OCI-LY7 (cell line): ENCODE data around the gene DDX10. TPM values are rescaled to one million over a fixed set of nuclear protein-coding genes. Genes with fewer than 3 reads are reported as not detected.

Experiments
- BruUV-seq: library from RNA; stranded (reverse); fragments of 400-500 nt; replicated peaks from 2 replicates; lab custom pipeline; 2021; lab: Mats Ljungman, UMichigan
- CTCF ChIA-PET: fragments of 300-600 bp; sonication (Branson Sonifier 250); formaldehyde crosslinking; loops from one replicate; lab custom pipeline; 2022; ENCODE audit warnings: antibody characterized with exemption; ENCODE audit not compliant: unreplicated experiment; lab: Charles Lee
- POLR2A ChIA-PET: fragments of 300-600 bp; sonication (Branson Sonifier 250); formaldehyde crosslinking; loops from one replicate; lab custom pipeline; 2022; ENCODE audit warnings: antibody characterized with exemption; lab: Charles Lee
- DNase-seq: peaks from one replicate; pipeline ENCODE4 v3.0.0-alpha.2; 2015; ENCODE audit warnings: low spot score
- H2AFZ ChIP-seq: fragments of 200-600 bp; sonication (generic), shearing (Covaris generic); 2 replicates; pipeline ENCODE4 v1.6.1; 2014; ENCODE audit warnings: mild to moderate bottlenecking, antibody characterized with exemption, low read length, moderate library complexity
- H3K27ac ChIP-seq: fragments of 200-600 bp; sonication (generic); 2 replicates; pipeline ENCODE4 v1.5.1; 2014; ENCODE audit warnings: mixed run types, low read depth, mild to moderate bottlenecking, moderate library complexity, low read length, inconsistent platforms; ENCODE audit not compliant: poor library complexity, severe bottlenecking
- H3K36me3 ChIP-seq: fragments of 200-600 bp; sonication (generic); 2 replicates; pipeline ENCODE4 v1.6.1; 2014; ENCODE audit warnings: mild to moderate bottlenecking, antibody characterized with exemption, low read length, moderate library complexity, mixed read lengths; ENCODE audit not compliant: insufficient read depth
- H3K4me1 ChIP-seq: fragments of 200-600 bp; sonication (generic); 2 replicates; pipeline ENCODE4 v1.5.1; 2014; ENCODE audit warnings: mild to moderate bottlenecking, low read length; ENCODE audit not compliant: insufficient read depth, poor library complexity, severe bottlenecking
- H3K4me2 ChIP-seq: fragments of 200-600 bp; sonication (generic); 2 replicates; pipeline ENCODE4 v1.6.1; 2014; ENCODE audit warnings: mild to moderate bottlenecking, low read length
- H3K4me3 ChIP-seq: fragments of 200-600 bp; sonication (generic); 2 replicates; pipeline ENCODE4 v1.5.1; 2014; ENCODE audit warnings: mild to moderate bottlenecking, low read depth, low read length; ENCODE audit not compliant: poor library complexity, severe bottlenecking
- H3K79me2 ChIP-seq: fragments of 200-600 bp; sonication (generic); 2 replicates; pipeline ENCODE4 v1.6.1; 2016; ENCODE audit warnings: low read depth, mild to moderate bottlenecking, low read length, moderate library complexity, mixed read lengths; ENCODE audit not compliant: insufficient read depth
- H3K9me2 ChIP-seq: fragments of 200-600 bp; sonication (generic); 2 replicates; pipeline ENCODE4 v1.6.1; 2016; ENCODE audit warnings: mild to moderate bottlenecking, low read length, mixed read lengths; ENCODE audit not compliant: insufficient read depth
- H3K9me3 ChIP-seq: fragments of 200-600 bp; sonication (generic); 2 replicates; pipeline ENCODE4 v1.6.1; 2014; ENCODE audit warnings: mild to moderate bottlenecking, mixed run types, low read length, mixed read lengths
- H4K20me1 ChIP-seq: fragments of 200-600 bp; sonication (generic); 2 replicates; pipeline ENCODE4 v1.6.1; 2014; ENCODE audit warnings: mild to moderate bottlenecking, antibody characterized with exemption, low read length, moderate library complexity, mixed read lengths; ENCODE audit not compliant: insufficient read depth
- EZH2phosphoT487 ChIP-seq: fragments of 200-600 bp; sonication (generic); IDR thresholded peaks from 2 replicates; pipeline ENCODE4 v1.6.1; 2018; ENCODE audit warnings: low read depth, borderline replicate concordance, mild to moderate bottlenecking, mixed run types, antibody characterized with exemption, low read length, moderate library complexity, mixed read lengths
- intact Hi-C: fragments of 100-400 bp; cut with micrococcal nuclease; formaldehyde crosslinking; loops from one replicate; pipeline ENCODE4 v1.10.0; 2022; ENCODE audit not compliant: unreplicated experiment
- total RNA-seq, 2 experiments: library from RNA; depleted of rRNA in 1 of 2; stranded (reverse); fragments of >200 nt in 1 of 2; shearing (Covaris generic) in 1 of 2; gene quantifications; 2 replicates each; pipeline ENCODE4 v1.2.3, GENCODE V29; 2014 to 2022
- TF ChIP-seq, protein P1 (sequence below): fragments of 200-600 bp; sonication (generic); conservative IDR thresholded peaks from 2 replicates; pipeline ENCODE4 v1.5.1; 2014; ENCODE audit warnings: mild to moderate bottlenecking, antibody characterized with exemption, low read length, moderate library complexity, mixed read lengths

The DDX10 gene
- total RNA-seq, 2 experiments from 2014 or later, result 46.5 to 48.7 TPM

GRCh38 chr11:108852701-108853100 is 187.8 kb downstream of the DDX10 start:
- Histone ChIP-seq H2AFZ (no peak overlapping the region), H3K9me3 (no peaks in the 10 kb centered on the region), H3K79me2 (peaks cover 7% of the 10 kb centered on the region; the same call in 1 of the 2 replicates), H3K4me3 (no peak overlapping the region), H4K20me1 (no peaks in the 10 kb centered on the region), H3K9me2 (no peaks in the 10 kb centered on the region), H3K27ac (no peak overlapping the region), H3K4me1 (peaks cover 16% of the 10 kb centered on the region), H3K4me2 (no peak overlapping the region), H3K36me3 (peaks cover 11% of the 10 kb centered on the region; the same call in 1 of the 2 replicates)
- TF ChIP-seq EZH2phosphoT487, result no peak
- TF ChIP-seq, protein P1, sequence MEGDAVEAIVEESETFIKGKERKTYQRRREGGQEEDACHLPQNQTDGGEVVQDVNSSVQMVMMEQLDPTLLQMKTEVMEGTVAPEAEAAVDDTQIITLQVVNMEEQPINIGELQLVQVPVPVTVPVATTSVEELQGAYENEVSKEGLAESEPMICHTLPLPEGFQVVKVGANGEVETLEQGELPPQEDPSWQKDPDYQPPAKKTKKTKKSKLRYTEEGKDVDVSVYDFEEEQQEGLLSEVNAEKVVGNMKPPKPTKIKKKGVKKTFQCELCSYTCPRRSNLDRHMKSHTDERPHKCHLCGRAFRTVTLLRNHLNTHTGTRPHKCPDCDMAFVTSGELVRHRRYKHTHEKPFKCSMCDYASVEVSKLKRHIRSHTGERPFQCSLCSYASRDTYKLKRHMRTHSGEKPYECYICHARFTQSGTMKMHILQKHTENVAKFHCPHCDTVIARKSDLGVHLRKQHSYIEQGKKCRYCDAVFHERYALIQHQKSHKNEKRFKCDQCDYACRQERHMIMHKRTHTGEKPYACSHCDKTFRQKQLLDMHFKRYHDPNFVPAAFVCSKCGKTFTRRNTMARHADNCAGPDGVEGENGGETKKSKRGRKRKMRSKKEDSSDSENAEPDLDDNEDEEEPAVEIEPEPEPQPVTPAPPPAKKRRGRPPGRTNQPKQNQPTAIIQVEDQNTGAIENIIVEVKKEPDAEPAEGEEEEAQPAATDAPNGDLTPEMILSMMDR, result no peak
- POLR2A ChIA-PET, result interaction anchor here (1.2 to 2.3 kb wide), 4 partner anchors 9 to 14 kb away, joined by 5 to 7 read pairs (median 6); no protein-coding TSS in a partner anchor
- intact Hi-C loops, result no loop called here
- no peak for DNase-seq
- CTCF ChIA-PET, result no interaction called here
- BruUV-seq, result no TSS peak

- intact Hi-C loops, result no loop called here
- no peaks in the 10 kb centered on the region for H3K9me2 ChIP-seq
- H3K9me3 ChIP-seq, result no peaks in the 10 kb centered on the region
- no TSS peak for BruUV-seq
- H3K36me3 ChIP-seq, result peaks cover 7% of the 10 kb centered on the region; the same call in 1 of the 2 replicates
- peaks cover 7% of the 10 kb centered on the region; the same call in 1 of the 2 replicates for H3K79me2 ChIP-seq
- H4K20me1 ChIP-seq, result no peaks in the 10 kb centered on the region
- no peak overlapping the region for H3K4me2 ChIP-seq
- no peak overlapping the region for H3K27ac ChIP-seq
- TF ChIP-seq, protein P1, result no peak
- no peak for TF ChIP-seq EZH2phosphoT487
- no peak overlapping the region for H3K4me3 ChIP-seq
- ChIA-PET CTCF (no interaction called here), POLR2A (interaction anchor here (1.2 to 2.3 kb wide), 4 partner anchors 9 to 15 kb away, joined by 5 to 7 read pairs (median 6); no protein-coding TSS in a partner anchor)
- H2AFZ ChIP-seq, result no peak overlapping the region
- DNase-seq, result no peak
- H3K4me1 ChIP-seq, result peaks cover 16% of the 10 kb centered on the region
These were observed 188.3 kb downstream of the DDX10 start for GRCh38 chr11:108853151-108853550.

DNA sequence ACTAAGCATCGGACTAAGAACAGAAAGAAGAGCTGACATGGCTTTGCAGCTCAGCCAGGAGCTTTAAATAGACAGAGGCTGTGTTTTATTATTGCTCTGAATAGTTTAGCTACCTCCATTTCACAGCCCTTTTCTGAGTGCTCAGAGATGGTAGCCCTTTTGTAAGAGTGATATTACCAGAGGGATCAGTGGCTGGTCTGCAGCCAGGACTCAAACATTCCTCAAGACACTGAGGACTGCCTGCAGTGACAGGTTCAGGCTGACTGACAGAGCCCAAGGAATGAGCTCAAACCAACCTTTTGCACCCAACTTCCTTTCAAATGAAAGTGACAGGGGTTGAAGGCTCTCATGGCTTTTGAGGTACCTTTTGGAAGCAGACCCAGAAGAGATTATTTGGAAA is 189.0 kb downstream of the DDX10 start:
- intact Hi-C loops, result no loop called here
- no peaks in the 10 kb centered on the region for H4K20me1 ChIP-seq
- H3K79me2 ChIP-seq, result peaks cover 7% of the 10 kb centered on the region; the same call in 1 of the 2 replicates
- no peaks in the 10 kb centered on the region for H3K9me2 ChIP-seq
- peak overlapping the region; percentile 80 for H3K4me2 ChIP-seq
- DNase-seq, result peak; percentile 8
- H2AFZ ChIP-seq, result peak overlapping the region; percentile 9; the same call in 1 of the 2 replicates
- peaks cover 16% of the 10 kb centered on the region for H3K4me1 ChIP-seq
- H3K27ac ChIP-seq, result peak overlapping the region; percentile 39
- TF ChIP-seq EZH2phosphoT487, result no peak
- TF ChIP-seq, protein P1, result no peak
- no peaks in the 10 kb centered on the region for H3K9me3 ChIP-seq
- H3K4me3 ChIP-seq, result no peak overlapping the region
- ChIA-PET CTCF (no interaction called here), POLR2A (interaction anchor here (0.5 to 2.3 kb wide), 5 partner anchors 8 to 985 kb away, joined by 4 to 7 read pairs (median 6); no protein-coding TSS in a partner anchor)
- no TSS peak for BruUV-seq
- peaks cover 4% of the 10 kb centered on the region; the same call in 1 of the 2 replicates for H3K36me3 ChIP-seq
